Measurements from ENCODE around the gene MAPK10. TPM values are rescaled to one million over a fixed set of nuclear protein-coding genes. Genes with fewer than 3 reads are reported as not detected.

MAPK10 gene
- total RNA-seq, 1 experiment from 2014 or later: 3.6 TPM

DNA sequence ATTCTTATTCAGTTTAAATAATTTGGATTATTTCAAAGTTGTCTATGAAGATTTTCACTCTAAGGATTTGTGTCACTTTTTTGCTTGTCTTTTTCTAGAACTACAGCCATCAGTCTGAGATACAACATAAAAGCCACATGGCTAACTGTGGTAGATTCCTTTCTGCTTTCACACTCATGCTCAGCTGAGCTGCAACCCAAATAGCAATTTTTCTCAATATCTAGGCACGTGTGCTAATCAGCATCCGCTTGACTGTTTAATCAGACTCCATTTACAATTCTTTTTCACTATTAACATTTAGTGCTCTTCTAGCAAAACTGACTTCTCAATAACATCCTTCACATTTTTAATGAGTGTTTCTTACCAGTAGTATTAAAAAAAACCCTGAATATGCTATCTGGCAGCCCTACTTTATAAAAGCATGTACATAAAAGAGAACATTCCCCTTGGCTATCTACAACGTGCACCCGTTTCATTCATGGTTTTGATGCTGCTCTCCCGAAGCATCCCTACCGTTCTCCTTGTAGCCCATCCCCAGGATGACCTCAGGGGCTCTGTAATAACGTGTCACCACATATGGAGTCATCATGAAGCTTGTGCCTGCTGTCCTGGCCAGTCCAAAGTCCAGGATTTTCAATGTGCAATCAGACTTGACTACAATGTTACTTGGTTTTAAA, 259.2 kb downstream of the MAPK10 start:
- H3K27ac Mint-ChIP-seq (ENCODE audit: unreplicated experiment): no peak overlapping the region
- no peak for DNase-seq
- no peaks in the 10 kb centered on the region for H3K4me1 Mint-ChIP-seq (ENCODE audit: low read depth, unreplicated experiment)
- no peaks in the 10 kb centered on the region for H3K9me3 Mint-ChIP-seq (ENCODE audit: low read depth, unreplicated experiment)
- H3K27me3 Mint-ChIP-seq (ENCODE audit: unreplicated experiment): no peaks in the 10 kb centered on the region
- H3K4me3 Mint-ChIP-seq (ENCODE audit: low read depth, unreplicated experiment): no peak overlapping the region
- H3K36me3 Mint-ChIP-seq (ENCODE audit: insufficient read depth, unreplicated experiment): no peaks in the 10 kb centered on the region
- CTCF ChIA-PET: no interaction called here
- BruUV-seq (replicated peaks): no TSS peak
- intact Hi-C loops (cut with micrococcal nuclease; ENCODE audit: unreplicated experiment): no loop called here
- TF ChIP-seq, protein P1, sequence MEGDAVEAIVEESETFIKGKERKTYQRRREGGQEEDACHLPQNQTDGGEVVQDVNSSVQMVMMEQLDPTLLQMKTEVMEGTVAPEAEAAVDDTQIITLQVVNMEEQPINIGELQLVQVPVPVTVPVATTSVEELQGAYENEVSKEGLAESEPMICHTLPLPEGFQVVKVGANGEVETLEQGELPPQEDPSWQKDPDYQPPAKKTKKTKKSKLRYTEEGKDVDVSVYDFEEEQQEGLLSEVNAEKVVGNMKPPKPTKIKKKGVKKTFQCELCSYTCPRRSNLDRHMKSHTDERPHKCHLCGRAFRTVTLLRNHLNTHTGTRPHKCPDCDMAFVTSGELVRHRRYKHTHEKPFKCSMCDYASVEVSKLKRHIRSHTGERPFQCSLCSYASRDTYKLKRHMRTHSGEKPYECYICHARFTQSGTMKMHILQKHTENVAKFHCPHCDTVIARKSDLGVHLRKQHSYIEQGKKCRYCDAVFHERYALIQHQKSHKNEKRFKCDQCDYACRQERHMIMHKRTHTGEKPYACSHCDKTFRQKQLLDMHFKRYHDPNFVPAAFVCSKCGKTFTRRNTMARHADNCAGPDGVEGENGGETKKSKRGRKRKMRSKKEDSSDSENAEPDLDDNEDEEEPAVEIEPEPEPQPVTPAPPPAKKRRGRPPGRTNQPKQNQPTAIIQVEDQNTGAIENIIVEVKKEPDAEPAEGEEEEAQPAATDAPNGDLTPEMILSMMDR (IDR thresholded peaks at IDR 0.05; ENCODE audit: unreplicated experiment): no peak

DNA sequence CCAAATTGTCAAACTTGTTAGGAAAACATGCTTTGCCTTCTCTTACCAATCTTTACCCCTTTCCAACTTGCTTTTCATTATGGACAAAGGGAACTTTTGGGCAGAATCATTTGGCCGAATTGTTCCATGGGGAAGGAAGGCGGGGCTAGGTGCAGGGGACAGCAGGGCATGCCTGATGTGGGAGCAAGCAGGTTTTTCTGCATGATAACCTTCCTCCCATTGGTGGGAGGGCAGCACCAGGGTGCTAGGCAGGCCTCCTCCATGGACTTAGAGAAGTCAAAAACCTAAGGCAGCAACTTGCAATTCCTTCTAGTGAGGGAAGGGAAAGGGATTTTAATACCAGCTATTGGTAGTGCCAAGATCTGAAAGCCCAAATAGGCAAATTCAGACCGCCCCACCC, 260.5 kb downstream of the MAPK10 start:
- CTCF ChIA-PET: no interaction called here
- no peak for DNase-seq
- Mint-ChIP-seq H3K9me3 (ENCODE audit: low read depth, unreplicated experiment) (no peaks in the 10 kb centered on the region), H3K4me3 (ENCODE audit: low read depth, unreplicated experiment) (no peak overlapping the region), H3K36me3 (ENCODE audit: insufficient read depth, unreplicated experiment) (no peaks in the 10 kb centered on the region), H3K27me3 (ENCODE audit: unreplicated experiment) (no peaks in the 10 kb centered on the region), H3K4me1 (ENCODE audit: low read depth, unreplicated experiment) (no peaks in the 10 kb centered on the region), H3K27ac (ENCODE audit: unreplicated experiment) (no peak overlapping the region)
- TF ChIP-seq, protein P1 (IDR thresholded peaks at IDR 0.05; ENCODE audit: unreplicated experiment): no peak
- intact Hi-C loops (cut with micrococcal nuclease; ENCODE audit: unreplicated experiment): no loop called here
- BruUV-seq (replicated peaks): no TSS peak

DNA sequence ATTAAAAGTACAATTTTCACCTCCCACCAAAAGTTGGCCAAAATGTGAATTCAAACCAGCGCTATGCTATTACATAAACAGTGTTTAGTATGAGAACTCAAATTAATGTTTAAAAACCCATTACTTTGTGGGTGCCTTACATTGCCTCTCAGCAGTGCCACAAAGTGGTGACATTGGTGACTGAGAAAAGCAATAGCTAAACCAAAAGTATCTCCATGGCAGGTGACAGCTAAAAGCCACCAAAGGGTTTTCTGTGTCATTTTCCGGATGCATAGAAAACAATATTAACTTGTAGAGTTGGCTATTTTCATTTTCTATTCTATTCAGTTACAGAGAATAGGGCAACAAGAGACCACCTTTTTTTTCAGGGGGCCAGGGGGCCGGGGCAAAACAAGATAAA, 261.2 kb downstream of the MAPK10 start:
- H3K4me1 Mint-ChIP-seq (ENCODE audit: low read depth, unreplicated experiment): no peaks in the 10 kb centered on the region
- intact Hi-C loops (cut with micrococcal nuclease; ENCODE audit: unreplicated experiment): no loop called here
- no peaks in the 10 kb centered on the region for H3K9me3 Mint-ChIP-seq (ENCODE audit: low read depth, unreplicated experiment)
- BruUV-seq (replicated peaks): no TSS peak
- no peaks in the 10 kb centered on the region for H3K27me3 Mint-ChIP-seq (ENCODE audit: unreplicated experiment)
- H3K4me3 Mint-ChIP-seq (ENCODE audit: low read depth, unreplicated experiment): no peak overlapping the region
- TF ChIP-seq, protein P1 (IDR thresholded peaks at IDR 0.05; ENCODE audit: unreplicated experiment): no peak
- no peak for DNase-seq
- H3K36me3 Mint-ChIP-seq (ENCODE audit: insufficient read depth, unreplicated experiment): no peaks in the 10 kb centered on the region
- H3K27ac Mint-ChIP-seq (ENCODE audit: unreplicated experiment): no peak overlapping the region
- CTCF ChIA-PET: no interaction called here

DNA sequence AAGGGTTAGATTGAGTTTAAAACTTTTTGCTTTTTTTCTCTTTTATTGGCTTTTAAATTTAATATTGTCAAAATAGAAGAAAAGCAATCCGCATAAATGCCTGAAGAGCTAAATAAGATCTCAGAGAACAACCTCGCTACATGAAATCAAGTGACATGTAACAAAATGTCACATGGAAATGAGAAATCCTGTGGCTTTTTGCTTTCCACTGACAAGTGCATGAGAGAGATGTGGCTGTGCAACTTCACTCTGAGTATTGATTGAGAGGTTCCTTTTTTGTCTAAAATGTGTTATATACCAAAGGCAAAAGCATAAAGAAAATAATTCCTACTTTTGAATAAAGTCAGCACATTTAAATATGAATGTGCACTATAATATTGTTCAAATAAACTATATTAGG, 263.5 kb downstream of the MAPK10 start:
- DNase-seq: no peak
- Mint-ChIP-seq H3K36me3 (ENCODE audit: insufficient read depth, unreplicated experiment) (no peaks in the 10 kb centered on the region), H3K9me3 (ENCODE audit: low read depth, unreplicated experiment) (no peaks in the 10 kb centered on the region), H3K27me3 (ENCODE audit: unreplicated experiment) (no peaks in the 10 kb centered on the region), H3K4me3 (ENCODE audit: low read depth, unreplicated experiment) (no peak overlapping the region), H3K4me1 (ENCODE audit: low read depth, unreplicated experiment) (no peaks in the 10 kb centered on the region), H3K27ac (ENCODE audit: unreplicated experiment) (no peak overlapping the region)
- TF ChIP-seq, protein P1 (IDR thresholded peaks at IDR 0.05; ENCODE audit: unreplicated experiment): no peak
- no TSS peak for BruUV-seq (replicated peaks)
- CTCF ChIA-PET: no interaction called here
- intact Hi-C loops (cut with micrococcal nuclease; ENCODE audit: unreplicated experiment): no loop called here

All from Calu3 (cell line).